GDM1 (cell line): ENCODE measurements around the gene RASSF5.

Experiments
- DNase-seq: peaks from one replicate; lab custom pipeline; 2025; lab: John Stamatoyannopoulos, UW

The RASSF5 gene

GRCh38 chr1:206507284-206508129 lies at the start of gene RASSF5:
TSS of gene RASSF5 (plus strand) at chr1:206507531. CDS start at chr1:206507603, 72 bp downstream.
- DNase-seq: no peak

GRCh38 chr1:206459703-206460102 lies 47.6 kb upstream of the RASSF5 start:
- no peak for DNase-seq

GRCh38 chr1:206460836-206461426 lies 46.4 kb upstream of the RASSF5 start:
- DNase-seq: no peak

GRCh38 chr1:206461602-206462455 lies 45.5 kb upstream of the RASSF5 start:
- peak; percentile 35 for DNase-seq

GRCh38 chr1:206463137-206463536 lies 44.2 kb upstream of the RASSF5 start:
- DNase-seq: no peak

GRCh38 chr1:206463911-206464310 lies 43.4 kb upstream of the RASSF5 start:
- no peak for DNase-seq

GRCh38 chr1:206464456-206464964 lies 42.8 kb upstream of the RASSF5 start:
- peak; percentile 23 for DNase-seq

GRCh38 chr1:206465951-206466350 lies 41.4 kb upstream of the RASSF5 start:
- no peak for DNase-seq

GRCh38 chr1:206466840-206467649 lies 40.3 kb upstream of the RASSF5 start:
- no peak for DNase-seq

- no peak for DNase-seq
Observed at GRCh38 chr1:206467915-206468314, 39.4 kb upstream of the RASSF5 start.

GRCh38 chr1:206468571-206468970 lies 38.8 kb upstream of the RASSF5 start:
- no peak for DNase-seq

GRCh38 chr1:206469411-206469932 lies 37.9 kb upstream of the RASSF5 start:
- DNase-seq: no peak

GRCh38 chr1:206469933-206470691 lies 37.2 kb upstream of the RASSF5 start, which contains the start of gene IKBKE:
TSS of gene IKBKE (plus strand) at chr1:206470476. CDS start at chr1:206473228, 2,752 bp downstream.
- peak; percentile 59 for DNase-seq

- peak; percentile 30 for DNase-seq
Observed at GRCh38 chr1:206470692-206471414, 36.5 kb upstream of the RASSF5 start.

GRCh38 chr1:206471415-206471801 lies 35.9 kb upstream of the RASSF5 start:
- no peak for DNase-seq

- DNase-seq: no peak
Observed at GRCh38 chr1:206472024-206472423, 35.3 kb upstream of the RASSF5 start.

- peak; percentile 40 for DNase-seq
Observed at GRCh38 chr1:206472454-206472853, 34.9 kb upstream of the RASSF5 start.

- no peak for DNase-seq
Observed at GRCh38 chr1:206472886-206473285, 34.4 kb upstream of the RASSF5 start.

GRCh38 chr1:206476058-206476457 lies 31.3 kb upstream of the RASSF5 start:
- no peak for DNase-seq

GRCh38 chr1:206476591-206476990 lies 30.7 kb upstream of the RASSF5 start:
- no peak for DNase-seq
